ENCODE measurements around the gene WEE2.
A peak's percentile ranks its signal among the peaks of the same experiment; 100 is the strongest.
"Not testable (repeated sequence)": the region's sequence is repeated elsewhere in the genome, so short reads cannot be mapped to it uniquely, and the experiment has no call there.

WEE2 gene

DNA sequence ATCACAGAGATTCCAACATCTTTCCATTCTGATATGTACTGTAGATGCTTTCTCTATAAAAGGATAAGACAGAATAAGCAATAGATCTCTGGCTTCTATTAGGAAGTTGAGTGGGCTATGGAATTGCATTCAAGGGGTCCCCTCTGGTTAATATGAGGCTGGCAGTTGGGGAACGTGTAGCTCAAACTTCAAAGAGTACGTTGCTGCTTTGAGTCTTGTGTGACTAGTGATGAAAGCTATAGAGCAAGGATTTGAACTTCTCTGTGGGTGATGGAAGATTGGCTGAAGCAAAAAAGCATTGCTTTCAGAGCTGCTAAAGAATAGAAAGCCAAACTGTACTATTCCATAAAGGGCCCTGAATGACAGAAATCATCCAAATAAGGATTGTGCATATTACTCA is 6.4 kb downstream of the WEE2 start:
- no peak for DNase-seq (ENCODE audit: low read depth)

DNA sequence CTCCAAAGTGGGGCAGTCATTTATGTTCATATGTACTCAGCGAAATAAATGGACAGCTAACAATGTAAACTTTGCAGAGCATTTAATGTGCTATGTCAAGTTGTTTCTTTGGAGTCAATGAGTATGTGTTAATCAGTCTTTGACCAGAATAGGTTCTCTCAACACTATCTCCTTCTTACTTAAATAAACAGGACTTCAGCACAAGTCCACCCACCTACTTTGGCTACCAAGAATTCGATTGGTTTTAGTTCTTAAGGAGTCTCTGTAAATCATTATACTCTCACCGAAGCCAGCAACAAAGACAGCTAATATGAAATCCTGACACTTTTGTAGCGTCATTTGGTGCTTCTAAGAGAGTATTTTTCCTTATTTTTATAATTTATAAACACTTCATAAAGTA is 6.9 kb downstream of the WEE2 start:
- DNase-seq (ENCODE audit: low read depth): no peak

DNA sequence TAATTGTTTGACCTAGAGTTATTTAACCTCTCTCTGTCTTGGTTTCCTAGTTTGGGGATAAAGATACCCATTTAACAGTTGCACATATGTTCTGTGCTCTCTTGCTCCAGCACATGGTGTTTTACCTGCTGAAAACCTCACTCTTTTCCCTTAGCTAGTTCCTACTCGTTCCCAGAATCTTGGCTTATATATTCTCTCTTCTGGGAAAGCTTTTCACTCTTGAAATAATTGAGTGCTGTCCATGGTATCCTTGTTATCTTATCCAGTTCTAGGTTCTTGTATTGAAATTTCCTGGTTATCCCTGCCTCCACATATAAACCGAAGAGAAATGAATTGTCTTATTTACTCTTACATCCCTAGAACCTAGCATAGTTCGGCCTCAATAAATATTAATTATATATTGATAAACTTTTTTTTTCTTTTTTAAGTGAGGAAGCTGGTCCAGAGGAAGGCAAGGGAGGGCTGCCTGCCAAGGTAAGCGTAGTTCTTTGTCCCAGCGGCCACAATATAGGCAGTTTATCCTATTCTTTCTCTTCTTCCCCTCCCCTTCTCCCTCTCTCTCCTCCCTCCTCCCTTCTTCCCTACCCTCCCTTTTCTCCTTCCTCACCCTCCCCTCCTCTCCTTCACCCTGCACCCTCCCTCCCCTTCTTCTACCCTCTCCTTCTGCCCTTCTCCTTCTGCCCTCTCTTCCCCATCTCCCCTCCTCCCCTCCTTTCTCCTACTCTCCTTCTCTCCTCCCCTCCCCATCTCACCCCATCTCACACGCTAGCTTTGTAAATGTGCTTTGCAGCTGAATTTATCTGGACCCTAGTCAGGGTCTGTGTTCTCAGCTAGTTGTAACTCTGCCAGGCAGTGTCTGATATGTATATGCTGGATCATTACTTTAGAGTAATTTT is 7.9 kb downstream of the WEE2 start:
- no peak for DNase-seq (ENCODE audit: low read depth)

DNA sequence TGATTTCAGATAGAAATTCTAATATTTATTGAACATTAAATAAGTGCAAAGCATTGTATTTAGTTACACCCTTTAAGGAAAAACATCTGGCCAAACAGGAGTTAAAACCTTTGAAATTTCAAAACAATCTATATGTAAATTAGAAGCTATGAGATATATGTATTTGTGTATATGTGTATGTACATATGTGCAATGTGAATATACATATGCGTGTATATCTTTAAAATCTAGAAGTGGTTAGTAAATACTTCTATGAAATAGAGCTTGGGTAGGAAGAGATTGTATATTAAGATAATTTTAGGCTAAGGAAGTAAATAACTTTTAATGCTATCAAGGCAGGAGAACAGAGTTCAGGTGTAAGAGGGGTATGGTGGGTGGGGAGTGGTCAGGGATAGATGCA is 9.3 kb downstream of the WEE2 start:
- DNase-seq (ENCODE audit: low read depth): no peak

DNA sequence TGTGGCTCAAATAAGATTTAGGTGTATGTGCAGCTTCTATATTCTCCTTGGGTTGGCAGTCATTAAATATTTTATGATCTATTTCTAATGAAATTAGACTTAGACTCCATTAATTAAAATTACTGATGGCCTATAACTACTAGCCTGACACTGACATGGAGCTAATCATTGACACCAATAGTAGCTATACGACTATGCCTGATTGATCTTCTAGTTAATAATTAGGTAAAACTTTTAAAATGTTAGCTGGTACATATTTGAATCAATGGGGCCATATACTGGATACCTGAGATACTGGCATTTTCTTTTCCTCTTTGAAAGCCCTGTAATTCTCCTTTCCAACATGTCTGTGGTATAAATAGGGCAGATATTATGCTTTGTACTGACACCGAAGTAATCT is 14.4 kb downstream of the WEE2 start:
- no peak for DNase-seq (ENCODE audit: low read depth)

DNA sequence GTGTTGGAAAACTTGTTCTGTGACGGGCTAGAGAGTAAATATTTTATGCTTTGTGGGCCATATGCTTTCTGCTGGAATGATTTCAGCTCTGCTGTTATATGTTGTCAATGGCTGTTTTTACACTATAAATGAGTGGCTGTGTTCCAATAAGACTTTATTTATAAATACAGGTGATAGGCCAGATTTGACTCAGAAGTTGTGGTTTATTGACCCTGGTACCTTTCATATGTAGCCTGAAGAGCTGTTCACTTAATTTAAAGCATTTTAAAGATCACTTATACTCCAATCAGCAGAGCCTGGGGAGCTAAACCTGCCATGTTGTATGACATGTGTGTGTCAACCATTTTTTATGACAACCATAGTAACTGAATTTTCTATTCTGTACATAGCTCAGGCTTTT is 20.9 kb downstream of the WEE2 start:
- no peak for DNase-seq (ENCODE audit: low read depth)

DNA sequence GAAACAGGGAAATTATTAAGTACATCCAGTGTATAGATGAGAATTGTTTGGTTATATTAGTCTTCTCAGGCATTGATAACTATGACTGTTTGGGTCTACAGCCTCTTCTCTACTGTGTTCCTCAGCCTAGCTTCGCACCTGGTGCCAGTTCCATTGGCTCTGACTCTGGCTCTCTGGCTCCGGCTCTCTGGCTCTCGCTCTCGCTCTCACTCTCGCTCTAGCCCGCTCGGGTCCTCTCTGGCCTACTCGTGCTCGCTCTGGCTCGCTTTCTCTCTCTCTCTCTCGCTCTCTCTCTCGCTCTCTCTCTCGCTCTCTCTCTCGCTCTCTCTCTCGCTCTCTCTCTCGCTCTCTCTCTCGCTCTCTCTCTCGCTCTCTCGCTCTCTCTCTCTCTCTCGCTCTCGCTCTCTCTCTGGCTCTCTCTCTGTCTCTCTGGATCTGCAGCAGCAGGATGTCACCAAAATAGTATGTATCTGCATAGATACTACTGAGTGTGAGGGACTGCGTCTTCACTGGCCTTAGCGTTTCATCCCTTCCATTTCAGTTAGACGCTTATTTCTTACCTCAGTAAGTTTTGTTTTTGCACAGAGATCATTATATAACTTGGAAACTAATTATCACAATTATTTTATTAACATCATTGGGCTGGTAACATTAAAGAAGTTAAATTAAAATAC is 23.5 kb downstream of the WEE2 start:
- DNase-seq (ENCODE audit: low read depth): no peak

DNA sequence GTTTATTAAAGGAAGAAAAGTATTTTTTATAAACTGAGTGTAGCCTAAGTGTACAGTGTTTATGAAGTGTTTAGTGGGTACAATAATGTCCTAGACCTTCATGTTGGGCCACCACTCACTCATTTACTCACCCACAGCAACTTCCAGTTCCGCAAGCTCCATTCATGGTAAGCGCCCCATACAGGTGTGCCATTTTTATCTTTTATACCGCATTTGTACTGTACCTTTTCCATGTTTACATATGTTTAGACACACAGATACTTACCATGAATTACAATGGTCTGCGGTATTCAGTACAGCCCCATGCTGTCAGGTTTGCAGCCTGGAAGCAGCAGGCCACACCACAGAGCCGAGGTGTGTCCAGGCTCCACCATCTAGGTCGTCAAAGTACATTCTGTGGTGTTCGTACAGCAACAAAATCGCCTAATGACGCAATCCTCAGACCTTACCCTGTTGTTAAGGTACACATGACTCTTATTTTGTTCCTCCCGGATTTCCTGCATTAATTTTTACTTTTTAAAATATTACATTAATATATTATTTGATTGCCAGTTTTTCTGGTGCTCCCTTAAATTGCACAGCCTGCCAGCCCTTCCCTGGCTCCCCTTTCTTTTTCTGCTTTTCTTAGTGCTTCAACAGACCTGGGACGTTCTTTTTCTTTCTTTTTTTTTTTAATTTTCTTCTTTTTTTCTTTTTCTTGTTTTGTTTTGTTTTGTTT is 29.1 kb downstream of the WEE2 start:
- DNase-seq (ENCODE audit: low read depth): no peak

DNA sequence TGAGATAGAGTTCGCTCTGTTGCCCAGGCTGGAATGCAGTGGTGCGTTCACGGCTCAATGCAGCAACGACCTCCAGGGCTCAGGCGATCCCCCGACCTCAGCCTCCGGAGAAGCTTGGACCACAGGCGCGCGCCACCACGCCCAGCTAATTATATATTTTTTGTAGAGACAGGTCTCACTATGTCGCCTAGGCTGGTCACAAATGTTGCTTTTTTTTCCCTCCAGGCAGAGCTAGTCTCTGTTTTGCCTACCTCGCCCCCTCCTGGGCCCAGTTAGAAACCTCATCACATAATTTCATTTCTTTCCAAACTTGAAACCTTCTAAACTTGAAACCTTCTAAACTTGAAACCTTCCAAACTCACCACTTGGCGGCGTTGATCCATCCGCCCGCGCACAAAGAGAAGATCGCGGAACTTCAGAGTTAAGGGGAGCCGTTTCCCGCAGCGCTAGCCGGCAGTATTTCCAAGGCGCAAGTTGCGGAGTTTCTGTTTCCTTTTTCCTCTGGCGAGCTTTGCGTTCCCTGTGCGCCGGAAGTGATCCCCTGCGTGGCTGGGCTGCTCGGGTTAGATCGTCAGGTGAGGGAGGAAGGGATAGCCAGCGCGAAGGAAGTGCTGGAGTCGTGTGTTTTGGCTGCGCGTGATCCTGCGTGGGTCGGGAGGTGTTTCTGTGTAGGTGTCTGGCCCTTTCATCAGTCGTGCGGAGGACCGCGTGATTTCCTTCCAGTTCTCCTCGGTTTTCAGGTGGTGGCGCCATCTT is 29.9 kb downstream of the WEE2 start, which contains the start of gene SSBP1:
Gene SSBP1, plus strand, starts transcription at position 523 of the 756 bp plus-strand sequence. CDS start 809 bp downstream, outside the sequence.
- DNase-seq (ENCODE audit: low read depth): peak; percentile 86

DNA sequence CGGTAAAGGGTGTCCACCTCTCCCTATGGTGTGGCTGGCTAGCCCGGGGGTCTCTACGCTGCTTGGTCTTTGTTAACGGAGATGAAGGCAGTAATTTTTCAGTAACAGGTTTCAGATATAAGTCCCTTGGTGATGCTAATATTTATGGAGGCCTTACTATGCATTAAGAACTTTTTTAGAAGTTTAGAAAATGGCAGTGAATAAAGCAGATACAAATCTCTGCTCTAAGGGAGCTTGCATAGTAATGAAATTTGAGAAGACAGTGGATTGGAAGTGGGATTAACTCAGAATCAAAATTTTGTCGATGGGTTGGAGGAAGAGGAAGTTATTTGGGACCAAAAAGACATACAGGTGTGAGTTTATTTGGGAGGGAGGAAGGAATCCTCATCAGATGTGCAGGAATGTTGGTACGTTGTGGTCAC is 30.4 kb downstream of the WEE2 start:
- no peak for DNase-seq (ENCODE audit: low read depth)

DNA sequence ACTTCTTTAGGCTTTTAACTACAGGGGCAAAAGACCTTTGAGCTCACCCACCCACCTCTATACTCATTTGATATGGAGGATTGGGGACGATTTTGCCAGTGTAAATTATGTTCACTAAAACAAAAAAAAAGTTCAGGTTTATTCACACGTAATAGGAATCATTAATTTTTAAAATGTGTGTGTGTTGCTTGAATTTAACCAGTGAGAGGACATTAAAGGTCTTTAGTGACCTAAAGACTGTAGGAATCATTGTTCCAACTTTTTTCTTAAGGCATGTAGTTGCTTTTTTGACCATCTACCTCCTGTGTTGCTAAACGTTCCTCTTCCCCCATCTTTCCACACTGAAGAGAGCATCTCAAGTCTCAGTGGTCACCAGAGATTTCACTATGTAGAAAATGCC is 31.1 kb downstream of the WEE2 start:
- DNase-seq (ENCODE audit: low read depth): no peak

DNA sequence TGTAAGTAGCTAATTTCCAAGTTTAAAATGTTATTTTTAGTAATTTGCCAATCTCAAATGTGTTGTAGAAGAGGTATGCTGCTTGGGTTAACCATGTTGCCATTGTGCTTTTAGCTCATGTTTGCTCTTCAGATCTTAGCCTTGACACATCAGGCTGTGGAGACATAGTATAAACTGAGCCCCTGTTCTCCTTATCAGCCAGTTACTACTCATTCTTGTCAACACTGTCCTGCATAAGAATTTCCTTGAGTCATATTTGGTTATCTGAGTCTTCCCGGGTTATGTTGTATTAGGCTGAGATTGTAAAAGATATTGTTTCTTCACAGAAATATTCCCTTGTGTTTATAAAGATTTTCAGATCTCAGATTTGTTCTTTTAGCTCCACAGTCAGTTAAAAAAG is 34.1 kb downstream of the WEE2 start:
- no peak for DNase-seq (ENCODE audit: low read depth)

DNA sequence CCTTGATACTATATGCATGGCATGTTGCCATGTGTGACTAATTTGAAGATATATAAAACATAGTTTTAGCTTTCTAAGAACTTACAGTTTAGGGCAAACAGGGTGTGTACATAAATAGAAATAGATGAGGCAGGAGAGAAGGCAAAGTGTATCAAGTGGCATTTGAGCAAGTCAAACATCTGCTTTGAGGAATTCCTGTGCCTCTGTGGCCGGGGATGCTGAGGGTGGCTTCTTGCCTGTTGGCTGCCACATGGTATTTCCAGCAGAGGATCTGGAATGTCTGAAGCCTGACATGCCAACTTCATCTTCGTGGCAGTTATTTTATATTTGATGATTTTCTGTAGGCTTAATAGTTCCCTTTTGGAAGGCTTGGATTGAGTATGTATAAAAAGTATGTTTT is 36.0 kb downstream of the WEE2 start:
- DNase-seq (ENCODE audit: low read depth): no peak

DNA sequence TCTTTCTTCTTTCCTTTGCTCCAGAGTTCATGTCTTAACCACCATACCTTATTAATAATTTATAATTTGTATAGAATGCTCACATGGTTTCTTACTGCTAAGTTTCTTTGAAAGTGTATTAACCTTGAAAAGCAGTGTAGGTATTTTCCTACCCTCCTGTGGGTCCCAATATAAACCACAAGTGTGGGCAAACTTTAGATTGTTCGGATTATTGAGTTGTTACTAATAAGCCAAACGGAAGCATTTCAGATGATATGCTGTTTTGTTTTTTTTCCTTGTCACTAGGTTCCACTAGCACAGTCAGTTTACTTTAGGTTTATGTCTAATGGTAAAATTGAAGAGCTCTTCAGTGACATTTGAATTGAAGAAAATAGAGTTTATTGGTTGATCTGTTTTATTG is 40.2 kb downstream of the WEE2 start:
- no peak for DNase-seq (ENCODE audit: low read depth)

DNA sequence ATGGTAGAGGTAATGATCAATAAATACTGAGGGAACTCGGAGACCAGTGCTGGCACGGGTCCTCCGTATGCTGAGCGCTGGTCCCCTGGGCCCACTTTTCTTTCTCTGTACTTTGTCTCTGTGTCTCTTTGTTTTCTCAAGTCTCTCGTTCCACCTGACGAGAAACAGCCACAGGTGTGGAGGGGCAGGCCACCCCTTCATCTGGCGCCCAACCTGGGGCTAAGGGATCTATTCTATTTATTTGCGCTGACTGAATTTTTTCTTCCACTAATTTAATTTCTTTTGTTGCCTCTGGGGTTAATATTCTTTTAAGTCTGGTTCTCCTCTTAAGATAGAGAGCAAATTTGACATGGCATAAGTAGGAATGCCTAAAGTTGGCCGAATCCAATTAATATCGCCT is 43.8 kb downstream of the WEE2 start:
- DNase-seq (ENCODE audit: low read depth): not testable (repeated sequence)

DNA sequence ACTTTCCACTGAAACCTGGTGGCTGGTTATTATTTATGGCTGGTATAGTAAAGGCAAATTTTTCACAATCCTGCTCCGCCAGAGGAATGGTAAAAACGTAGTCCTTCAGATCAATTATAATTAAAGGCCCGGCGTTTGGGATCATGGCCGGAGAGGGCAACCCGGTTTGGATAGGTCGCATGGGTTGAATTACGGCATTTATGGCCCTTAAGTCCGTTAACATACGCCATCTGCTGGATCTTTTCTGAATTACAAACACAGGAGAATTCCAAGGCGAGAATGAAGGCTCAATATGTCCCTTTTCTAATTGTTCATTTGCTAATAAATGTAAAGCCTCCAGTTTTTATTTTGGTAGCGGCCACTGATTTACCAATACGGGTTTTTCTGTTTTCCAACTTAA is 44.5 kb downstream of the WEE2 start:
- DNase-seq (ENCODE audit: low read depth): no peak

DNA sequence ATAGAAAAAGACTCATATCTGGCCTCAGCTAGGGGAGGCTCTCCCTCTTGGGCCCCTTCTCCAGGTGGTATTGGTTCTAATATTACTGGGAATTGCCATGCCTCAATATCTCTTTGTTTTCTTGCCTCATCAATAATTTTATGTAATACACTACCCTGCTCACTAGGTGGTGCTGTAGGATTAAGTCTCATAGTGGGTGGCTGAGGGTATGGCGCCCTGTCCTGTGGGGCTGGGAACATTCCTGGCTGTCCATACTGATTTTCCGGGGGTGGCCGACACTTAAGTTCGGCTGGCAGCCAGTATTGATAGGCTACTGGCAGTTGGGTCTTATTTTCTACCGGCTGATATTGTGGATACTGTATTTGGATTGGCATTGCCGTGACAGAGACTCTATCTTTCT is 46.8 kb downstream of the WEE2 start:
- DNase-seq (ENCODE audit: low read depth): no peak

DNA sequence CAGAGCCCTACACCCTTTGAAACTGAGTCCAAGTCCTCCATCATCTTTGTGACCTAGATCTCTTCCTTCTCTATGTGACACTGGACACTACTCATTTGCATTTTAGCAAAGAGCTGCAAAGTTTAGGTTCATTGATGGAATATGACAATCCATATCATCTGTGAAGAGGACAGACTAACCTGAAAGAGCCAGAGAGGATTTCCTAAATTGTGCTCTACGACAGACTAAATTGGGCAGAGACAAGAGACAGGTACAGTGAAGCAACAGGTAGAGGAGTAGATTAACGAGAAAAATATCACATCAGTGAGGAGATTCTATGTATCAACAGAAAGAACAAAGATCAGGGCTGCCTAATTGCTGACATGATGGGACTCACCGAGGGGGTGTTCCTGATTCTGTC is 55.6 kb downstream of the WEE2 start, which contains the start of gene TAS2R3:
Gene TAS2R3, plus strand, starts transcription at position 301 of the 400 bp plus-strand sequence. Its CDS starts 62 bp downstream, at position 363.
- DNase-seq (ENCODE audit: low read depth): no peak

DNA sequence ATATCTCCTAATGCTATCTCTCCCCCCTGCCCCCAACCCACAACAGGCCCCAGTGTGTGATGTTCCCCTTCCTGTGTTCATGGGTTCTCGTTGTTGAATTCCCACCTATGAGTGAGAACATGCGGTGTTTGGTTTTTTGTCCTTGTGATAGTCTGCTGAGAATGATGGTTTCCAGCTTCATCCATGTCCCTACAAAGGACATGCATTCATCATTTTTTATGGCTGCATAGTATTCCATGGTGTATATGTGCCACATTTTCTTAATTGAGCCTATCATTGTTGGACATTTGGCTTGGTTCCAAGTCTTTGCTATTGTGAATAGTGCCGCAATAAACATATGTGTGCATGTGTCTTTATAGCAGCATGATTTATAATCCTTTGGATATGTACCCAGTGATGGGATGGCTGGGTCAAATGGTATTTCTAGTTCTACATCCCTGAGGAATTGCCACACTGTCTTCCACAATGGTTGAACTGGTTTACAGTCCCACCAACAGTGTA is 62.0 kb downstream of the WEE2 start:
- DNase-seq (ENCODE audit: low read depth): not testable (repeated sequence)

DNA sequence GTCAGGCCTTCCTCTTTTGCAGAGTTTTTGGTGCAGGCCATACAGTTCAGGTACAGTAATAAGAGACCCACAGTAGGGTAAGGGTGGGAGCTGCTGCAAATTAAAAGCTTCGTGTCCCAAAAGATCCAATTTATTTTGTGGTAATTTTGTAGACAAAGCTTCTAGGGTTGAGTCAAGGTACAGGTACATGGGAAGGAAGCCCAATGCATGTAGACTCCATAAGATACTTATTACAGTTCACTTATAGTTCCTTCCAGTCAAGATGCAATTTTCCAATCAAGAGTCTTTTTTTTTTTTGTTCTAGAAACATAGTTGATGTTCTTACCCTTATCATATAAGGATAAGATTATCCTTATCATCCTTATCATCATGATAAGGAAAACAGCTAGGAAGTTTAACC is 68.2 kb downstream of the WEE2 start, which contains the start of gene TAS2R4:
Gene TAS2R4, plus strand, starts transcription at position 301 of the 400 bp plus-strand sequence. CDS start 1,815 bp downstream, outside the sequence.
- no peak for DNase-seq (ENCODE audit: low read depth)

Measured in stimulated activated CD8-positive, alpha-beta memory T cell treated with anti-CD3 and anti-CD28 coated beads, Interleukin-15, amount 100 ng/mL, for 1 hour (primary cell).